Testis (tissue), 3 donors: Measurements from ENCODE around the gene PSMG4. TPM values are rescaled to one million over a fixed set of nuclear protein-coding genes. Genes with fewer than 3 reads are reported as not detected.

ENCODE experiments used
- DNase-seq: peaks from one replicate; pipeline ENCODE4 v3.0.0-alpha.2; 2019
- H3K27ac ChIP-seq, 2 donors: fragments of 200-600 bp; sonication (generic); one replicate each; pipeline ENCODE4 v1.5.1; 2019
- H3K27me3 ChIP-seq: fragments of 200-600 bp; sonication (generic); one replicate; pipeline ENCODE4 v1.5.1; 2019
- H3K36me3 ChIP-seq: fragments of 200-600 bp; sonication (generic); one replicate; pipeline ENCODE4 v1.5.1; 2017; ENCODE audit warnings: low read depth; ENCODE audit errors: missing control alignments
- H3K4me1 ChIP-seq: fragments of 200-600 bp; sonication (generic); one replicate; pipeline ENCODE4 v1.5.1; 2019
- H3K4me3 ChIP-seq, 2 donors: fragments of 200-600 bp; sonication (generic); one replicate each; pipeline ENCODE4 v1.5.1; 2017 to 2019
- H3K9me3 ChIP-seq: fragments of 200-600 bp; sonication (generic); one replicate; pipeline ENCODE4 v1.5.1; 2017
- POLR2A ChIP-seq: fragments of 450-650 bp; IDR thresholded peaks from one replicate; pipeline ENCODE4 v1.6.1; 2017; ENCODE audit warnings: antibody characterized with exemption, mild to moderate bottlenecking, moderate library complexity
- WGBS, 2 donors: methylation state at CpG; one replicate each; pipeline ENCODE4 v1.1.5; 2018; 5-methylcytosine and 5-hydroxymethylcytosine counted together
- intact Hi-C: fragments of 100-400 bp; cut with DNase I; formaldehyde crosslinking; loops from one replicate; pipeline ENCODE4 v1.15.1; 2023; ENCODE audit warnings: low total_unique reads
- polyA plus RNA-seq: library from polyadenylated mRNA; stranded (reverse); fragments of 350-450 nt; fragmentation: Illumina TruSeq; extraction: RNeasy Lipid Tissue Mini Kit (QIAGEN cat#74804); gene quantifications from one replicate; pipeline ENCODE4 v1.2.3, GENCODE V29; 2014; ENCODE audit warnings: low read depth, low replicate concordance; ENCODE audit not compliant: insufficient read depth
- total RNA-seq, 2 donors: library from RNA; depleted of rRNA; stranded (reverse); fragments of >200 nt; gene quantifications; one replicate each; pipeline ENCODE4 v1.2.3, GENCODE V29; 2016
- TF ChIP-seq, protein P1 (sequence below), 3 experiments: fragments of 450-650 bp in 2 of 3; fragments of 200-600 bp in 1 of 3; sonication (generic) in 1 of 3; IDR thresholded peaks; one replicate each; pipeline ENCODE4 v1.5.1; 2016 to 2019; ENCODE audit warnings: antibody characterized with exemption in 3 of 3, mild to moderate bottlenecking in 2 of 3, moderate library complexity in 1 of 3

PSMG4 gene
- total and polyA plus RNA-seq, 3 donors from 2014 or later = 23.1 to 46.1 (median 42.4) TPM

DNA sequence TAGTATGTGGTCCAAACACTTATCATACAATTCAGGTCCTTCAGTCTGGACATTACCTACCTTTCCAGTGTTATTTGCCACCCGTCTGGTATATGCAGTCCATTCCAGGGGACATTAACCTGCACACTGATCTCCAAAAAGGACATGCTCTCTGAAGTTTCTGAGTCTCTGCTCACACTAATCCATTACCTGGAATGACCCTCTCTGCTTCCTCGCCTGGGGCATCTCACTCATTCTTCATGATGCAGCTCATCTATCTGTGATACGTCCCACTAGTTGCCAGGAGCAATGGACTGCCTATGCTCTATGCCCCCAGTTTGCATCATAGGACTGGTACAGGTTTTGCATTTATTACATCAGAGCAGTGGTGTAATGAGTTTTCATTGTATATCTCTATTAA, 25.4 kb upstream of the PSMG4 start:
- Histone ChIP-seq H3K36me3 (no peaks in the 10 kb centered on the region), H3K9me3 (no peaks in the 10 kb centered on the region), H3K4me3 (no peak overlapping the region), H3K27me3 (no peaks in the 10 kb centered on the region), H3K27ac (no peak overlapping the region), H3K4me1 (peaks cover 17% of the 10 kb centered on the region)
- intact Hi-C loops = no loop called here
- TF ChIP-seq POLR2A = no peak
- TF ChIP-seq, protein P1, sequence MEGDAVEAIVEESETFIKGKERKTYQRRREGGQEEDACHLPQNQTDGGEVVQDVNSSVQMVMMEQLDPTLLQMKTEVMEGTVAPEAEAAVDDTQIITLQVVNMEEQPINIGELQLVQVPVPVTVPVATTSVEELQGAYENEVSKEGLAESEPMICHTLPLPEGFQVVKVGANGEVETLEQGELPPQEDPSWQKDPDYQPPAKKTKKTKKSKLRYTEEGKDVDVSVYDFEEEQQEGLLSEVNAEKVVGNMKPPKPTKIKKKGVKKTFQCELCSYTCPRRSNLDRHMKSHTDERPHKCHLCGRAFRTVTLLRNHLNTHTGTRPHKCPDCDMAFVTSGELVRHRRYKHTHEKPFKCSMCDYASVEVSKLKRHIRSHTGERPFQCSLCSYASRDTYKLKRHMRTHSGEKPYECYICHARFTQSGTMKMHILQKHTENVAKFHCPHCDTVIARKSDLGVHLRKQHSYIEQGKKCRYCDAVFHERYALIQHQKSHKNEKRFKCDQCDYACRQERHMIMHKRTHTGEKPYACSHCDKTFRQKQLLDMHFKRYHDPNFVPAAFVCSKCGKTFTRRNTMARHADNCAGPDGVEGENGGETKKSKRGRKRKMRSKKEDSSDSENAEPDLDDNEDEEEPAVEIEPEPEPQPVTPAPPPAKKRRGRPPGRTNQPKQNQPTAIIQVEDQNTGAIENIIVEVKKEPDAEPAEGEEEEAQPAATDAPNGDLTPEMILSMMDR (IDR thresholded peaks at IDR 0.05) = no peak
- WGBS, 2 donors = 86 to 90% methylated on average over 3 of the region's 3 CpGs
- DNase-seq = no peak

DNA sequence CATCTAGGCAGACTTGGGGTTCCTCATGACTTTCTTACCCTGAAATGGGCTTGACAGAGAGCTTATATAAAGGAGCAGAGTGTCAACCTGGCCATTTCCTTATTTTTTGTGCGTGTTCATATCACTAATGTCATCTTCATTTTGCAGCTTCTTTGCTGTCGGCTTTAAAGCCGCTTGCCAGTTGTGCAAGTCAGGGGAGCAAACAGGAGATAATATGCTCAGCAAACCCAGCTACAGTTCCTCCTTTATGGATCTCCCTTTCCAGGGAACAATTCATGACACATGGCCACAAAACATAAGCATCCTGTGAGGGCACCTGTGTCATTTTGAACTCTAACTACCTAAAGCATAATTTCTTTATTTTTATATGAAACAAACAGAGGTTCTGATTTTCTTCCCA, 24.8 kb upstream of the PSMG4 start:
- intact Hi-C loops = no loop called here

DNA sequence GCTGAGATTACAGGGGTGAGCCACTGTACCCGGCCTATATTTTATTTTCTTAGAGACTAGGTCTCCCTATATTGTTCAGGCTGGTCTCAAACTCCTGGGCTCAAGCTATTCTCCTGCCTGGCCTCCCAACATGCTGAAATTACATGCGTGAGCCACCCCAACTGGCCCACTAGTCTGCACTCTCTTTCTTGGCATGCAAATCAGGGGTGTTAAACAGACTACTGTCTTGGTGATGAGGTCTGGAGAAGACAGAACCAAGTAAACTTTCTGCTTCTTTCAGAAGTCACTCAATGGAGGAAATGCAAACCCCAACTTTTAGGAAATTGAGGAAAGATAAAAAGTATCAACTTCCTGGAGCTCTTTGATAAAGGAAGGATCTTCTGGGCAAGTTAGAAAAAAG, 23.3 kb upstream of the PSMG4 start:
- peaks cover 4% of the 10 kb centered on the region for H3K4me1 ChIP-seq
- no peak overlapping the region for H3K27ac ChIP-seq
- intact Hi-C loops = no loop called here
- no peaks in the 10 kb centered on the region for H3K27me3 ChIP-seq
- no peaks in the 10 kb centered on the region for H3K9me3 ChIP-seq
- DNase-seq = no peak
- TF ChIP-seq POLR2A = no peak
- 96 to 100% methylated on average over 2 of the region's 2 CpGs for WGBS, 2 donors
- H3K4me3 ChIP-seq = no peak overlapping the region
- H3K36me3 ChIP-seq = no peaks in the 10 kb centered on the region

More for the DNA sequence above, 24.8 kb upstream of the PSMG4 start:
- H3K36me3 ChIP-seq = no peaks in the 10 kb centered on the region
- no peak for DNase-seq
- 89 to 91% methylated on average over 3 of the region's 3 CpGs for WGBS, 2 donors
- no peak for TF ChIP-seq POLR2A
- TF ChIP-seq, protein P1 (IDR thresholded peaks at IDR 0.05) = no peak
- peaks cover 13% of the 10 kb centered on the region for H3K4me1 ChIP-seq
- no peak overlapping the region for H3K27ac ChIP-seq
- H3K4me3 ChIP-seq = no peak overlapping the region
- no peaks in the 10 kb centered on the region for H3K27me3 ChIP-seq
- H3K9me3 ChIP-seq = no peaks in the 10 kb centered on the region

DNA sequence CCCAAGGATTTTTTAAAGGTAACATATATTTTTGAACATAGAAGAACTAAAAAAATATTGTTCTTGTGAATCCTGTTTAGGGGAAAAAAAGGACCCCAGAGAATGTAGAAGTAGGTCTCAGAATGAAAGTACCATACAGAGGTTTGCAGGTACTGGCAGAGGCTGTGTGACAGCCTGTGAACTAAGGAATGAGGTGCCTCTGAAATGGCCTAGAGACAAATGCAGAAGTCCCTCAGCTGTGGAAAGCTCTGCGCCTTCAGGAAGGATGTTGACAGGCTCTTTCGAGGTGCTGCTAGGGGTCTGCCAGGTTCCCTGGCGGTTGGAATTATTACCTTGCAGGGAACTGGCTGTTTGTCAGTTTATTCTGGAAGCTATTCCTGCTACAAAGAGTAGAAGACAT, 22.7 kb upstream of the PSMG4 start:
- H3K36me3 ChIP-seq = no peaks in the 10 kb centered on the region
- H3K9me3 ChIP-seq = no peaks in the 10 kb centered on the region
- no peak overlapping the region for H3K4me3 ChIP-seq
- H3K27ac ChIP-seq = no peak overlapping the region
- intact Hi-C loops = no loop called here
- 89 to 94% methylated on average over 3 of the region's 3 CpGs for WGBS, 2 donors
- DNase-seq = no peak
- no peaks in the 10 kb centered on the region for H3K27me3 ChIP-seq
- peaks cover 4% of the 10 kb centered on the region for H3K4me1 ChIP-seq
- TF ChIP-seq POLR2A = no peak
- TF ChIP-seq, protein P1 (IDR thresholded peaks at IDR 0.05) = no peak

DNA sequence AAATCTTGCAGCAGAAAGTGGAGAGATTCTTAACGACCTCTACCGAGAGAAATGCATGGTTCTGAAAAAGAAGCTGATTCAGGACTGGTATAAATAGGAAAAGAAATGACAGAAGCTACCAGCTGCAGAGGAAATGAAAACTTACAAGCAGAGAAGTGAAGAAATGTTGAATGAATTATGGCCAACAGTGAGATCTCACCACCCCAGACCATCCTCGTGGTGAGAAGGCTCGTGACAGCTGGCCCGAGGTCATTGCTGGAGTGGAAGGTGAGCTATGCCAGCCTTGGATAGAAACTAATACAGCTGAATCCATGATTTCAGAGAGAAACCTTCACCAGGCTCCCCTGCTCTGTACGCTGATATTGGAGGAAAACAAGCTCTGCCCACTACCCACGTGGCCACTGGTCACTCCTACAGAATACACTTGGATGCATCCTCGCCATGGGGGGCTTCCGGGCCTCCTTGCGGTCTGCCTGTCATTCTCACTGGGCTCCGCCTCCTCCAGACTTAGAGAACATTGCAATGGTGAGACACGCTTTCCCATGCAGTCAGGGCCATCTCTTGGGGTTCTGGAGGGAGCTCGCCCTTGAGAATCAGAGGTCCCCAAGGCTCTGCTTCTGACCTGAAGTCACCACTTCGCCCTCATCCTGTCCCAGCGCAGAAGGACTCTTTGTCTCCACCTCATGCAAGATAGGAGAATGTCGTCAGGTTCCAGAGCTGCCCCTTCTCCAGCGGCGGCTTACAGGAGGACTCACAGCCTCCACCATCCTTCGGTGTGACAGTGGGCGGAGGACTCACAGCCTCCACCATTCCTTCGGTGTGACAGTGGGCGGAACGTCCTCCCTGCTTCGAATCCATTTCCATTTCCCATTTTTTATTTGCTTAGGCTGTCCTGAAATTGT, 20.7 kb upstream of the PSMG4 start:
- intact Hi-C loops = no loop called here
- Histone ChIP-seq H3K36me3 (no peaks in the 10 kb centered on the region), H3K4me3 (no peak overlapping the region), H3K27me3 (no peaks in the 10 kb centered on the region), H3K9me3 (no peaks in the 10 kb centered on the region), H3K4me1 (no peaks in the 10 kb centered on the region), H3K27ac (no peak overlapping the region)
- TF ChIP-seq POLR2A = no peak
- TF ChIP-seq, protein P1 (IDR thresholded peaks at IDR 0.05) = no peak
- 71 to 75% methylated on average over 24 of the region's 24 CpGs for WGBS, 2 donors
- DNase-seq = no peak
